Activated CD4-positive, alpha-beta memory T cell treated with anti-CD3 and anti-CD28 coated beads for 36 hours (primary cell): ENCODE measurements around the gene EVI5. TPM values are rescaled to one million over a fixed set of nuclear protein-coding genes. Genes with fewer than 3 reads are reported as not detected.
"Not testable (repeated sequence)": the region's sequence is repeated elsewhere in the genome, so short reads cannot be mapped to it uniquely, and the experiment has no call there.

ENCODE experiments used
- CTCF ChIA-PET: fragments of 350-600 bp; sonication (Branson Sonifier 250); formaldehyde crosslinking; loops from one replicate; lab custom pipeline; 2021; ENCODE audit warnings: antibody characterized with exemption, inconsistent platforms; lab: Charles Lee
- POLR2A ChIA-PET: fragments of 350-600 bp; sonication (Branson Sonifier 250); formaldehyde crosslinking; loops from one replicate; lab custom pipeline; 2021; ENCODE audit warnings: antibody characterized with exemption; lab: Charles Lee
- DNase-seq: peaks from one replicate; pipeline ENCODE4 v3.0.0-alpha.2; 2020
- H3K27ac Mint-ChIP-seq: one replicate; pipeline ENCODE4 v1.8.0; 2021; ENCODE audit warnings: mixed read lengths
- H3K27me3 Mint-ChIP-seq: one replicate; pipeline ENCODE4 v1.8.0; 2021; ENCODE audit warnings: mixed read lengths
- H3K36me3 Mint-ChIP-seq: one replicate; pipeline ENCODE4 v1.8.0; 2021; ENCODE audit warnings: mixed read lengths
- H3K4me1 Mint-ChIP-seq: one replicate; pipeline ENCODE4 v1.8.0; 2021; ENCODE audit warnings: low read depth, mixed read lengths
- H3K4me3 Mint-ChIP-seq: one replicate; pipeline ENCODE4 v1.8.0; 2021; ENCODE audit warnings: mild to moderate bottlenecking, mixed read lengths
- H3K9me3 Mint-ChIP-seq: one replicate; pipeline ENCODE4 v1.8.0; 2021; ENCODE audit warnings: mixed read lengths
- intact Hi-C: fragments of 100-400 bp; cut with micrococcal nuclease; formaldehyde crosslinking; loops from one replicate; pipeline ENCODE4 v1.15.1; 2023
- total RNA-seq, 2 experiments: library from RNA; stranded (reverse); gene quantifications; one replicate each; pipeline ENCODE4 v1.2.3, GENCODE V29; 2021

EVI5 gene
- total RNA-seq, 2 experiments from 2014 or later: 36.0 to 37.2 TPM

DNA sequence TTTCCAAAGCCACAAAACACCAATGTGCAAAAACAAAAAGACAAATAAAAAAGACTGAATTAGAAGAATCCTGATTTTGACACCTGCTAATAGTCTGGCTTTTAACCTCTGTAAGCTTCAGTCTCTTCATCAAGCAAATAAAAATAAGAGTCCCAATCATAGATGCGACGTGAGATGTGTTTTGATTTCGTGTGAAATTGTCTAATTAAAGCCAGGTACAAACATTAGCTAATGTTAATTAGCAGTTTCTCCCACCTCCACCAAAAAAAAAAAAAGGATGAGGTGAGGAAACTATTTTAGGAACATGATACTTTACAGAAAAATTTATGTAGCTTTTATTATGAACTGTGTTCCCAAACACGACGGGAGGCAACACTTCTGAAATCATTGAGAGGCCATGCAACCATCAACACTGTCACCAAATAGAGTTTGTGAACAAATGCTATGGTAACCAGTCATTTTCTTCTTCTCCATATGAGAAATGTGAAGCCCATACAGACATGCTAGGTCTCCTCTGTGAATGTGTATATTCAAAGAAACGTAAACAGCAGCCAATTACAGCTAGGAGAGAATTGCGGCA is 6.7 kb upstream of the EVI5 start:
- peaks cover 28% of the 10 kb centered on the region for H3K27me3 Mint-ChIP-seq
- no peak for DNase-seq
- ChIA-PET CTCF (interaction anchor here (1.8 to 5.9 kb wide), 3 partner anchors 27 to 42 kb away, joined by 6 to 20 read pairs (median 15); partner anchors contain the start of gene RPL5), POLR2A (interaction anchor here (1.4 kb wide), 1 partner anchor 40 kb away, joined by 7 read pairs; the partner anchor contains the start of gene RPL5)
- no peak overlapping the region for H3K27ac Mint-ChIP-seq
- H3K9me3 Mint-ChIP-seq: no peaks in the 10 kb centered on the region
- H3K4me3 Mint-ChIP-seq: no peak overlapping the region
- H3K4me1 Mint-ChIP-seq: peaks cover 3% of the 10 kb centered on the region
- no peaks in the 10 kb centered on the region for H3K36me3 Mint-ChIP-seq
- intact Hi-C loops: no loop called here

DNA sequence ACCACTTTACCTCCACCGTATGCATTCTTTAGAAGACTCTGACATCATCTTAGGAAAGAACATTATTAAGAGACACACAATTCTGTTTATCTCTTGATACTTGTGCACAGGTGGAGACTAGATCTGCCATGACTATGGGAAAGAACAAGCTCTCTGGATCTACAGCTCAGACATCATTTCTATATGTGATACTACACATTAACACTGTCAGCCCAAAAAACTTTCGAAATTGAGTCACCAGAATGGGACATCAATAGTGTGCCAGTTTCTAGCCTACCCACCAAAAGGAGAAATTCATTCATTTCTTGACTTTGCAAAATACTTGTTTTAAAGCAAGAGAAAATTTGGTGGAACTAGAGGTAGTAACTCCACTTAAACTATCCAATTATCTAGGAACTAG is 6.0 kb upstream of the EVI5 start:
- no peak for DNase-seq
- POLR2A ChIA-PET: interaction anchor here (1.4 kb wide), 1 partner anchor 41 kb away, joined by 7 read pairs; the partner anchor contains the start of gene RPL5
- Mint-ChIP-seq H3K9me3 (no peaks in the 10 kb centered on the region), H3K27ac (no peak overlapping the region), H3K27me3 (peaks cover 31% of the 10 kb centered on the region), H3K36me3 (no peaks in the 10 kb centered on the region), H3K4me3 (no peak overlapping the region), H3K4me1 (peaks cover 3% of the 10 kb centered on the region)
- intact Hi-C loops: no loop called here
- CTCF ChIA-PET: interaction anchor here (1.8 to 5.9 kb wide), 3 partner anchors 28 to 42 kb away, joined by 6 to 20 read pairs (median 15); partner anchors contain the start of gene RPL5

DNA sequence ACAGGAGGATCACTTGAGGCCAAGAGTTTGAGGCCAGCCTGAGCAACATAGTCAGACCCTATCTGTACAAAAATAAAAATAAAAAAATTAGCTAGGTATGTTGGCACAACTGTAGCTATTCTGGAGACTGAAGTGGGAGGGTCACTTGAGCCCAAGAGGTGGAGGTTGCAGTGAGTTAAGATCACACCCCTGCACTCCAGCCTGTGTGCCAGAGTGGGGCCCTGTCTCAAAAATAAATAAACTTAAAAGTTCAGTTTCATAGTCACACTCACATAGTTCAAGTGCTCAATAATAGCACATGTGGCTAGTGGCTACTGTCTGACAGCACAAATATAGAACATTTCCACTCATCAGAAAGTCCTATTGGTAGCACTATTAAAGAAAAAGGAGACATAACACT is 5.2 kb upstream of the EVI5 start:
- Mint-ChIP-seq H3K4me3 (no peak overlapping the region), H3K4me1 (peaks cover 8% of the 10 kb centered on the region), H3K36me3 (no peaks in the 10 kb centered on the region), H3K9me3 (no peaks in the 10 kb centered on the region), H3K27ac (no peak overlapping the region), H3K27me3 (peaks cover 35% of the 10 kb centered on the region)
- ChIA-PET POLR2A (interaction anchor here (1.4 kb wide), 1 partner anchor 42 kb away, joined by 7 read pairs; the partner anchor contains the start of gene RPL5), CTCF (interaction anchor here (2.4 to 5.9 kb wide), 2 partner anchors 28 to 41 kb away, joined by 15 to 20 read pairs; no protein-coding TSS in a partner anchor)
- intact Hi-C loops: no loop called here
- DNase-seq: no peak

DNA sequence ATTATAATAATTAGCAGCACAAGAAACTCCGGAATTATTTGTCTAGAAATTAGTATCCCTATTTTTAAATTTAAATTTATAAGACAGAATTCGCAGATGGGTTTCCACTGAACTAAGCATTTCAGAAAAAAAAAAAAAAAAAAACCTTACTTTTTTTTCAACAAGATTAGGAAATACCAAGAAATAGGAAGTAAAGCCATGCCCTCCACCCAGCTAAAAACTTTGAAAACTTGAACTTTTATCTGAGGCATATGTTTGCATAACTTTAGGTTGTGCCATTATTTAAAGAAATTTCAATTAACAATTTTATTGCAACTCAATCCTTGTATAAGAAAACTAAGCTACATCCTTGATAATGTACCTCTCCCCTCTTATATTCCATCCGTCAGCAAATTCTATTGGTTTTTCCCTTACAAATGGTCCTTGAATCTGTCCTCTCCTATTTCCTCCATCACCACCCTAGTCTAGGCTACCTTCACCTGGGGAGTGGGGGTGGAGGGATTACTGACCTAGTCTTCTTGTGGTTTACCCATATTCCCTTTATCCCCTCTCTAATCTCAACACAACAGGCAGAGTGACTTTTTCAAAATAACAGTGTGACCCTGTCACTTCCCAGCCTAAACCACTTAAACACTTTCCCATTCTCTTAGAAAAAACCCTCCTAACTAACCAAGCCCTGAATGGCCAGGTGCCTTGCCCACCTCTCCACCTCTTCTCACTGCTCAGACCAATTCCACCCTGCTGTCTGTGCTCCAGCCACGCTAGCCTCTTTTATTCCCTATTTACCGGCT is 1.4 kb upstream of the EVI5 start:
- intact Hi-C loops: no loop called here
- Mint-ChIP-seq H3K4me3 (no peak overlapping the region), H3K27me3 (peaks cover 42% of the 10 kb centered on the region), H3K4me1 (peaks cover 16% of the 10 kb centered on the region), H3K36me3 (peaks cover 2% of the 10 kb centered on the region), H3K9me3 (no peaks in the 10 kb centered on the region), H3K27ac (no peak overlapping the region)
- no peak for DNase-seq
- POLR2A ChIA-PET: interaction anchor here (0.5 kb wide), 1 partner anchor 80 kb away, joined by 3 read pairs; no protein-coding TSS in a partner anchor
- CTCF ChIA-PET: interaction anchor here (0.9 kb wide), 1 partner anchor 37 kb away, joined by 3 read pairs; no protein-coding TSS in a partner anchor

DNA sequence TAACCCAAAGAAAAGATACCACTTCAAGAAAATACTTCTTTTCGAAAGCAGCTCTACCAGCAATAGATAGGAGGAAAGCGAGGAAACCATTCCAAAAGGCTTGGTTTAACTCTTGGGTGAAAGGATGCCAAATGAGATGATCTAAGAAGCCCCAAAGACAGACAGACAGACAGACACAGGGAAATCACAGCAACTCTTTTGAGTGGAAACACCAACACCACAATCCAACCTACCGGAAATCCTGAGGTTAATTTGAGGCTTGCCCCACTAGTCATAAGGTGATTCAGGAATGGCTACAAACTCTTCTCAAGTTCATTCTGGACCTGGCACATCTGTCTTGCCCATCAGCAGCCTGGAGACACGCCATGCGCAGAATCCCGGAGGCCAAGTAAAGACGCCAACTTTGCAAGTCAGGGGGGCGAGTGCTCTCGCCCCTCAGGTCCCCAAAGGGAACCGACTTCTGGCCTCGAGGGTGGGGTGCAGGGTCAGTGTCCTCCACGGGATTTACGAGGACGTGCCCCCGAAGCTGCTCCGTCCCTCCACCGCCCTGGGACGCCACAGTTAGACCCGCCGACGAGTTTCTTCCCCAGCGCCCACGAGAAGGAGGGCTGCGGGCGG is 778 bp downstream of the EVI5 start:
- intact Hi-C loops: loop anchor here (1.0 kb wide), 1 partner anchor 48 kb away; the partner anchor contains the start of gene RPL5
- ChIA-PET CTCF (interaction anchor here (1.0 to 1.9 kb wide), 3 partner anchors 10 to 35 kb away, joined by 4 to 8 read pairs (median 4); no protein-coding TSS in a partner anchor), POLR2A (no interaction called here)
- no peaks in the 10 kb centered on the region for H3K9me3 Mint-ChIP-seq
- H3K4me3 Mint-ChIP-seq: peak overlapping the region; percentile 71
- H3K4me1 Mint-ChIP-seq: peaks cover 13% of the 10 kb centered on the region
- H3K27ac Mint-ChIP-seq: no peak overlapping the region
- peak; percentile 66 for DNase-seq
- H3K27me3 Mint-ChIP-seq: peaks cover 45% of the 10 kb centered on the region
- H3K36me3 Mint-ChIP-seq: peaks cover 2% of the 10 kb centered on the region

DNA sequence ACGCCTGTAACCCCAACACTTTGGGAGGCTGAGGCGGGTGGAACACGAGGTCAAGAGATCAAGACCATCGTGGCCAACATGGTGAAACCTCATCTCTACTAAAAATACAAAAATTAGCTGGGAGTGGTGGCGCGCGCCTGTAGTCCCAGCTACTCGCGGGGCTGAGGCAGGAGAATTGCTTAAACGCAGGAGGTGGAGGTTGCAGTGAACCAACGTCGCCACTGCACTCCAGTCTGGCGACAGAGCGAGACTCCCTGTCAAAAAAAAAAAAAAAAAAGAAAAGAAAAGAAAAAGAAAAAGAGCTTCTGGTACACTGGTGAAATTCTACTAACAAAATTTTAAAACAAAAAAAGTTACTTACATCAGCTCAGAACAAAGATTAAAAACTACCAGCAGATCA is 1.4 kb downstream of the EVI5 start:
- H3K36me3 Mint-ChIP-seq, H3K27ac Mint-ChIP-seq, H3K9me3 Mint-ChIP-seq, POLR2A ChIA-PET, DNase-seq, intact Hi-C loops: not testable (repeated sequence)
- Mint-ChIP-seq H3K27me3 (peaks cover 50% of the 10 kb centered on the region), H3K4me1 (peaks cover 13% of the 10 kb centered on the region), H3K4me3 (peak overlapping the region; percentile 71)
- CTCF ChIA-PET: interaction anchor here (1.0 kb wide), 1 partner anchor 35 kb away, joined by 4 read pairs; no protein-coding TSS in a partner anchor

DNA sequence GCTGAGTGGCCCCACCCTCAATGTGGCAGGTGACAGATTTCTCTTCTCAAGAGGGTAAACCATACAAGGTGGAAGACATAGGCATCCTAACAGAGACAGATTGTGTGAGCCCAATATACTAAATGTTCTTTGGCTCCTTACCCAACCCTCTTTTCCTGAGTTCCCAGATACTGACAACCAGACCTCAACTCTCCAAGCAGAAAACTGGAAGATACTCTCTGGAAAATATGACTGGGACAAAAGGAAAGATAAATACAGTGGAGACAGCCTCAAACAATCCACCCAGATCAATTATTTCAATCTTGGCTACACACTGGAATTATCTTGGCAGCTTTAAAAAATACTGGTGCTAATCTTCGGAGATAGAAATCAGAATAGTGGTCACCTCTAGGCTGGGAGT is 6.5 kb downstream of the EVI5 start:
- Mint-ChIP-seq H3K4me3 (no peak overlapping the region), H3K36me3 (no peaks in the 10 kb centered on the region), H3K27ac (no peak overlapping the region), H3K9me3 (no peaks in the 10 kb centered on the region), H3K27me3 (peaks cover 39% of the 10 kb centered on the region), H3K4me1 (no peaks in the 10 kb centered on the region)
- POLR2A ChIA-PET: no interaction called here
- intact Hi-C loops: no loop called here
- CTCF ChIA-PET: no interaction called here
- no peak for DNase-seq

DNA sequence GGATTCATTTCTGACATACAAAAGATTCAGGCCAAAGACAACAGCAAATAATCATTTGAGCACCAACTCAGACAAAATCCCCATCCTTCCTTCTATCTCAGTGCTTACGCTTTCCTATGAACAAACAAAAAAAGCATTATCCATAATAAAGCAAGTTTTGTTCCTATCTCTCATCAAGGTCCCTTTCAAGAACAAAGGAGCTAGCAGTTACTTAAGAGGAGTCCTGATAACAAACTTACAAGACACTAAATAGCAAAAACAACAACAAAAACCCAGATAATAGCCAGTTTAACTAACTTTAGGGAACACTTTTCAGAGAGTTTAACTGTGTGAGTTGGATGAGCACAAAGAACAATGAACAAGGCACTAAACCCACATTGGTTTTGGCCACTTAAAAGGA is 10.5 kb downstream of the EVI5 start:
- no peaks in the 10 kb centered on the region for H3K36me3 Mint-ChIP-seq
- ChIA-PET POLR2A (no interaction called here), CTCF (interaction anchor here (1.3 kb wide), 1 partner anchor 25 kb away, joined by 4 read pairs; no protein-coding TSS in a partner anchor)
- H3K27me3 Mint-ChIP-seq: peaks cover 26% of the 10 kb centered on the region
- H3K27ac Mint-ChIP-seq: no peak overlapping the region
- H3K4me3 Mint-ChIP-seq: no peak overlapping the region
- no peaks in the 10 kb centered on the region for H3K4me1 Mint-ChIP-seq
- no peaks in the 10 kb centered on the region for H3K9me3 Mint-ChIP-seq
- no peak for DNase-seq
- intact Hi-C loops: no loop called here

DNA sequence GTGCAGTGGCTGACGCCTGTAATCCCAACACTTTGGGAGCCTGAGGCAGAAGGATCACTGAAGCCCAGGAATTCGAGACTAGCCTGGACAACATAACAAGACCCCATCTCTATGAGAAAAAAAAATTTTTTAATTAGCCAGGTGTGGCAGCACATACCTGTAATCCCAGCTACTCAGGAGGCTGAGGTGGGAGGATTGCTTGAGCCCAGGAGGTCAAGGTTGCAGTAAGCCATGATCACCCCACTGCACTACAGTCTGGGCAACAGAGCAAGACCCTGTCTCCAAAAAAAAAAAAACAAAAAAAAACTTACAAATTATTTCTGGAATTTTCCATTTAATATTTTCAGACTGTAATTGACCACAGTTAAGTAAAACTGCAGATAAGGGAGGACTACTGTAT is 11.2 kb downstream of the EVI5 start:
- H3K4me3 Mint-ChIP-seq, POLR2A ChIA-PET, DNase-seq, H3K27ac Mint-ChIP-seq, H3K36me3 Mint-ChIP-seq, H3K9me3 Mint-ChIP-seq, H3K4me1 Mint-ChIP-seq, intact Hi-C loops: not testable (repeated sequence)
- CTCF ChIA-PET: interaction anchor here (1.3 kb wide), 1 partner anchor 25 kb away, joined by 4 read pairs; no protein-coding TSS in a partner anchor
- H3K27me3 Mint-ChIP-seq: peaks cover 20% of the 10 kb centered on the region

DNA sequence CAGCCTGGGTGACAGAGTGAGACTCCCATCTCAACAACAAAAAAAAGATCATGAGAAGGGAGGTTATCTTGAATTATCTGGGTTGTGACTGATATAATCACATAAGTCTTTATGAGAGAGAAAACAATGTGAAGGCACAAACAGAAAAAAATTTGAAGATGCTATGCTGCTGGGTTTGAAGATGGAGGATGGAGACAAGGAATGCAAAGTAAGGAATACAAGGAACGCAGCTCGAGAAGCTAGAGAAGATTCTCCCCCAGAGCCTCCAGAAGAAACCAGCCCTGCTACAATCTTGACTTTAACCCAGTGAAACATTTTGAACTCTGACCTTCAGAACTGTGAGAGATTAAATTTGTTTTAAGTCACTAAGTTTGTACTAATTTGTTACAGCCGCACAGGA is 15.1 kb downstream of the EVI5 start:
- Mint-ChIP-seq H3K9me3 (peaks cover 7% of the 10 kb centered on the region), H3K36me3 (no peaks in the 10 kb centered on the region), H3K4me1 (no peaks in the 10 kb centered on the region), H3K4me3 (no peak overlapping the region), H3K27me3 (peaks cover 10% of the 10 kb centered on the region), H3K27ac (no peak overlapping the region)
- POLR2A ChIA-PET: no interaction called here
- DNase-seq: no peak
- intact Hi-C loops: no loop called here
- CTCF ChIA-PET: no interaction called here

DNA sequence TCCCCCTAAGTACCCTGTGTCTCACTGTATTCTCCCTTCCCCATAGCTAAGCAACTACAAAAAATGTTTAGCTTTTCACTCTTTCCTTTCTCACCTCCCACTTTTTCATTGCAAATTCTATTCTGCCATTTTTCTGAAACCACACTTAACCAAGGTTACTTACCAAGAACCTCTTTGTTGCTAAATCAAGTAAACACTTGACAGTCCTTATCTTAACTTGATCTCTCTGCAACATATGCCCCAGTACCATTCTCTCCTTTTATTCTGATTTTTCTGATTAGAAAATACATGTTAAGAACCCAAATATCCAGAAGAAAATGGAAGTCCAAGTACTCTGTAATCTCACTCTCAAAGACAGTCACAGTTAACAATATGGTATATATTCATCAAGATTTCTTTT is 16.0 kb downstream of the EVI5 start:
- H3K4me3 Mint-ChIP-seq: no peak overlapping the region
- CTCF ChIA-PET: interaction anchor here (1.2 kb wide), 1 partner anchor 20 kb away, joined by 4 read pairs; no protein-coding TSS in a partner anchor
- POLR2A ChIA-PET: no interaction called here
- no peak for DNase-seq
- intact Hi-C loops: no loop called here
- H3K27me3 Mint-ChIP-seq: peaks cover 10% of the 10 kb centered on the region
- no peak overlapping the region for H3K27ac Mint-ChIP-seq
- H3K4me1 Mint-ChIP-seq: no peaks in the 10 kb centered on the region
- no peaks in the 10 kb centered on the region for H3K36me3 Mint-ChIP-seq
- peaks cover 7% of the 10 kb centered on the region for H3K9me3 Mint-ChIP-seq
